Suprapubic skin (tissue), 4 donors: Measurements from ENCODE around the gene KSR2. TPM values are rescaled to one million over a fixed set of nuclear protein-coding genes. Genes with fewer than 3 reads are reported as not detected.

ENCODE experiments used
- DNase-seq, 2 donors: peaks; one replicate each; pipeline ENCODE4 v3.0.0-alpha.2; 2019; ENCODE audit warnings: low spot score in 2 of 2
- H3K27ac ChIP-seq: fragments of 200-600 bp; sonication (generic); one replicate; pipeline ENCODE4 v1.5.1; 2019
- H3K27me3 ChIP-seq: fragments of 200-600 bp; sonication (generic); one replicate; pipeline ENCODE4 v1.5.1; 2019
- H3K36me3 ChIP-seq: fragments of 200-600 bp; sonication (generic); one replicate; pipeline ENCODE4 v1.5.1; 2019
- H3K4me1 ChIP-seq: fragments of 200-600 bp; sonication (generic); one replicate; pipeline ENCODE4 v1.5.1; 2019
- H3K4me3 ChIP-seq: fragments of 200-600 bp; sonication (generic); one replicate; pipeline ENCODE4 v1.5.1; 2019; ENCODE audit warnings: mild to moderate bottlenecking
- H3K9me3 ChIP-seq: fragments of 200-600 bp; sonication (generic); one replicate; pipeline ENCODE4 v1.5.1; 2019
- CTCF ChIP-seq, 2 donors: fragments of 200-600 bp in 1 of 2; fragments of 450-650 bp in 1 of 2; sonication (generic) in 1 of 2; IDR thresholded peaks; one replicate each; pipeline ENCODE4 v1.5.1; 2016 to 2019; ENCODE audit warnings: antibody characterized with exemption in 2 of 2, mild to moderate bottlenecking in 1 of 2, moderate library complexity in 1 of 2
- EP300 ChIP-seq: sonication (generic); formaldehyde crosslinking; IDR thresholded peaks from one replicate; pipeline ENCODE4 v1.6.1; 2017; ENCODE audit warnings: antibody characterized with exemption
- POLR2A ChIP-seq, 2 donors: fragments of 450-650 bp; IDR thresholded peaks; one replicate each; pipeline ENCODE4 v1.6.1; 2017; ENCODE audit warnings: antibody characterized with exemption in 2 of 2, mild to moderate bottlenecking in 2 of 2, moderate library complexity in 2 of 2
- POLR2AphosphoS5 ChIP-seq, 3 donors: sonication (generic); formaldehyde crosslinking; IDR thresholded peaks; one replicate each; pipeline ENCODE4 v1.6.1; 2017; ENCODE audit warnings: antibody characterized with exemption in 3 of 3
- WGBS: methylation state at CpG from one replicate; pipeline ENCODE4 v1.1.5; 2018; 5-methylcytosine and 5-hydroxymethylcytosine counted together
- total RNA-seq, 4 donors: library from RNA; depleted of rRNA; stranded (reverse); fragments of >200 nt; gene quantifications; one replicate each; pipeline ENCODE4 v1.1.0, GENCODE V29; 2016

The KSR2 gene
- total RNA-seq, 4 donors from 2014 or later, result 0.24 to 0.39 (median 0.38) TPM; not detected in 1

- Histone ChIP-seq H3K4me1 (no peaks in the 10 kb centered on the region), H3K27ac (no peak overlapping the region), H3K4me3 (no peak overlapping the region), H3K27me3 (no peaks in the 10 kb centered on the region), H3K9me3 (no peaks in the 10 kb centered on the region), H3K36me3 (no peaks in the 10 kb centered on the region)
- 81% methylated on average over 1 of the region's 1 CpG for WGBS
- DNase-seq, result no peak
- no peak for TF ChIP-seq POLR2A (IDR thresholded peaks at IDR 0.05)
- no peak for TF ChIP-seq EP300
- TF ChIP-seq POLR2AphosphoS5 (IDR thresholded peaks at IDR 0.05), result no peak
- TF ChIP-seq CTCF (IDR thresholded peaks at IDR 0.05), result no peak
Measured at GRCh38 chr12:117506333-117506732, 462.5 kb downstream of the KSR2 start.

- Histone ChIP-seq H3K36me3 (no peaks in the 10 kb centered on the region), H3K27ac (no peak overlapping the region), H3K4me3 (no peak overlapping the region), H3K4me1 (no peaks in the 10 kb centered on the region), H3K9me3 (no peaks in the 10 kb centered on the region), H3K27me3 (peaks cover 2% of the 10 kb centered on the region)
- 75% methylated on average over 2 of the region's 2 CpGs for WGBS
- no peak for DNase-seq
- no peak for TF ChIP-seq EP300
- no peak for TF ChIP-seq POLR2A (IDR thresholded peaks at IDR 0.05)
- no peak for TF ChIP-seq POLR2AphosphoS5 (IDR thresholded peaks at IDR 0.05)
- TF ChIP-seq CTCF (IDR thresholded peaks at IDR 0.05), result no peak
Measured at GRCh38 chr12:117502633-117503032, 466.2 kb downstream of the KSR2 start.

GRCh38 chr12:117502233-117502632, 466.6 kb downstream of the KSR2 start:
- WGBS, result 84% methylated on average over 4 of the region's 4 CpGs
- no peak for DNase-seq
- no peak overlapping the region for H3K4me3 ChIP-seq
- no peaks in the 10 kb centered on the region for H3K4me1 ChIP-seq
- peaks cover 2% of the 10 kb centered on the region for H3K27me3 ChIP-seq
- no peaks in the 10 kb centered on the region for H3K36me3 ChIP-seq
- TF ChIP-seq POLR2A (IDR thresholded peaks at IDR 0.05) (no peak), POLR2AphosphoS5 (IDR thresholded peaks at IDR 0.05) (no peak), EP300 (no peak), CTCF (IDR thresholded peaks at IDR 0.05) (no peak)
- no peaks in the 10 kb centered on the region for H3K9me3 ChIP-seq
- H3K27ac ChIP-seq, result no peak overlapping the region

- Histone ChIP-seq H3K4me1 (no peaks in the 10 kb centered on the region), H3K27ac (no peak overlapping the region), H3K36me3 (no peaks in the 10 kb centered on the region), H3K4me3 (no peak overlapping the region), H3K9me3 (no peaks in the 10 kb centered on the region), H3K27me3 (peaks cover 2% of the 10 kb centered on the region)
- TF ChIP-seq EP300, result no peak
- TF ChIP-seq POLR2A (IDR thresholded peaks at IDR 0.05), result no peak
- no peak for TF ChIP-seq CTCF (IDR thresholded peaks at IDR 0.05)
- no peak for TF ChIP-seq POLR2AphosphoS5 (IDR thresholded peaks at IDR 0.05)
- WGBS, result 56% methylated on average over 7 of the region's 7 CpGs
- no peak for DNase-seq
Measured at GRCh38 chr12:117501076-117501869, 467.5 kb downstream of the KSR2 start.

- 72% methylated on average over 8 of the region's 8 CpGs for WGBS
Measured at GRCh38 chr12:117499759-117500485, 468.9 kb downstream of the KSR2 start.

More at GRCh38 chr12:117499759-117500485, 468.9 kb downstream of the KSR2 start:
- TF ChIP-seq EP300 (no peak), POLR2A (IDR thresholded peaks at IDR 0.05) (no peak), POLR2AphosphoS5 (IDR thresholded peaks at IDR 0.05) (no peak), CTCF (IDR thresholded peaks at IDR 0.05) (no peak)
- peaks cover 2% of the 10 kb centered on the region for H3K27me3 ChIP-seq
- H3K36me3 ChIP-seq, result no peaks in the 10 kb centered on the region
- no peak overlapping the region for H3K4me3 ChIP-seq
- DNase-seq, result no peak
- no peaks in the 10 kb centered on the region for H3K4me1 ChIP-seq
- H3K27ac ChIP-seq, result no peak overlapping the region
- no peaks in the 10 kb centered on the region for H3K9me3 ChIP-seq
